ENCODE data around the gene POPDC3. TPM values are rescaled to one million over a fixed set of nuclear protein-coding genes. Genes with fewer than 3 reads are reported as not detected.

The POPDC3 gene
- total and polyA plus RNA-seq, 5 donors from 2014 or later: not detected

DNA sequence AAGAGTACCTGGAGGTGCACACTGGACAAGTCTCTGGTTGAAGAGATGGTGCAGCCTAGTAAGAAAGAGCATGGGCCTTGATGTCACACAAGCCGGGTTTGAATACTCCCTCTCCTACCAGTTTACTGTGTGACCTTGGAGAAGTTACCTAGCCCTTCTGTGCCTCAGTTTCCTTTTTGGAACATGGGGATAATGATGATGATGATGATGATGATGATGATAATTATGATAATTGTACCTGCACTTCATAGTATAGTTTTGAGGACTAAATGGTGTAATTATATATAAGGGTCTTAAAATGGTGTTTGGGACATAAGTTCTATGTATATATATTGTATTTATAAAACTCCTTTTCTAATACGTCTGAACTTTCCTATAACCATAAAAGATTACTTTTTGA is 41.7 kb downstream of the POPDC3 start:
- no peaks in the 10 kb centered on the region for H3K36me3 Mint-ChIP-seq
- no peak overlapping the region for H3K27ac ChIP-seq (ENCODE audit: insufficient read depth, low read length, poor library complexity, severe bottlenecking)
- H3K27me3 Mint-ChIP-seq: peaks cover 76% of the 10 kb centered on the region
- peaks cover 0 to 6% (median 0%) of the 10 kb centered on the region in 7 donors for H3K9me3 Mint-ChIP-seq
- H3K4me3 Mint-ChIP-seq: peak overlapping the region in 3 of 4 donors; percentile 37 to 78 (median 64)
- H3K36me3 ChIP-seq (ENCODE audit: control insufficient read depth, insufficient read depth, low read length): no peaks in the 10 kb centered on the region
- DNase-seq (no peak), ATAC-seq (ENCODE audit: low read depth in 2 of 2) (no peak)
- peaks cover 0 to 16% (median 7%) of the 10 kb centered on the region in 4 donors for H3K4me1 Mint-ChIP-seq
- H3K27me3 ChIP-seq (ENCODE audit: control insufficient read depth, insufficient read depth, low read length): peaks cover 40% of the 10 kb centered on the region
- no peak overlapping the region for H3K4me3 ChIP-seq (ENCODE audit: low read depth, low read length)
- peaks cover 13% of the 10 kb centered on the region for H3K4me1 ChIP-seq (ENCODE audit: control insufficient read depth, insufficient read depth, low read length, poor library complexity, severe bottlenecking)
- H3K27ac Mint-ChIP-seq: no peak overlapping the region
- H3K9me3 ChIP-seq (ENCODE audit: control insufficient read depth in 2 of 2, low read length in 2 of 2): no peaks in the 10 kb centered on the region

DNA sequence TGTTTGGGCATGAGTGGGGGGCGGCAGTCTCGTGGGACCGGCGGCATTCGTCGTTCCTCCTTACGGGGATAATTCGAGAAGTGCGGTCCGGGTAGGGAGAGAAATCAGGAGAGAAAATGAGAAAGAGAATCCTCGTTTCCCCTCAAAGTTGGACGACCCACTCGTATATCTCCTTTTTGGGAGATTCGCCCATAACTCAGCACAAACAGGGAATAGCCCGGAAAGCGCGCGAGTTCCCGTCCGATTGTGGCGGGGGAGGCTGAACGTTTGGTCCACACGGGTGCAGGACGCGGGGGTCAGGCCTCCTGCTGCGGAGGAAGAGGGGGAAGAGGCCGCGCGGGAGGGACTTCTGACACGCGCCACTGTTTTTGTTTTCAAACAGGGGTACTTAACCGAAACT is 42.4 kb downstream of the POPDC3 start:
- Histone ChIP-seq H3K9me3 (ENCODE audit: control insufficient read depth in 2 of 2, low read length in 2 of 2) (no peaks in the 10 kb centered on the region), H3K27ac (ENCODE audit: insufficient read depth, low read length, poor library complexity, severe bottlenecking) (no peak overlapping the region)
- H3K27me3 Mint-ChIP-seq: peaks cover 79% of the 10 kb centered on the region

DNA sequence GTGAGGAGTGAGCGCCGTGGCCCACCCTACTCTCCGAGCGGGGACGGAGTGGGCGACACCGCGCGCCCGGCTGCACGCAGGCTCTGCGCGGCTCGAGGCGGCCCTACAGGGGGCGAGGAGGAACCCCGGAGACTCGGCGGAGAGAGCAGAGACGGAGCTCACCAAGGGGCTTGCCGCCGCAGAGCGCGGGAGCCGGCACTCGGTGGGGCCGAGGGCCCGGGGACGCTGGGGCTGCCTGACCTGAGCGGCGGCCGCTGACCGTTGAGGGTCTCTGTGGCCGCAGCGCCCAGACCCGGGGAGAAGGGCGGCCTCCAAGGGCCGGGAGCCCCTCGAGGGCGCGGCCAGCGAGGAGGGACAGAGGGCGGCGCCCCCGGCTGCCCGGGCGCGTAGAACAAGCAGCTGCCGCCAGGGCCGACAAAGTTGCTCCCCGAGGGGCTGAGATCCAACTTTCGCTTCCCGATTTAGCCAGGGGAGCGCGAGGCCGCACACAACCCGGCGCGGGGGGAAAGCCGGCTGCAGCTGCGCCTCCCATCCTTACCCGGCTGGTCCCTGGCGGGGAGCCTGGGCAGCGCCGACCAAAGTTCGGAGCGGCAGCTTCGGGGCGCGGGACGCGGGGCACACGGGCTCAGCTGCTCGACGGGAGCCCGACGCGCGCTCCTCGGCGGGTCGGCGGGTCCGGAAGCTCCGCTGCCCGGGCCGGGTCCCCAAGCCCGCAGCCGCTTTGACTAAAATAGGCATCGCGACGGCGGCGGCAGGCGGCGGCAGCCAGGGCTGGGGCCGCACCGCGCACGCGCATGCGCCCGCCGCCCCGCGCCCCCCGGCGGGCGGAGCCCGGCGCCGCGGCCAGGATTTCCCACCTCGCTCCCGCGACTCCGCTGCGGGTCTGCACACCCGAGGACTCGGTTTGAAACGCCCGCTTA is 43.1 kb downstream of the POPDC3 start:
- H3K27ac ChIP-seq (ENCODE audit: insufficient read depth, low read length, poor library complexity, severe bottlenecking): no peak overlapping the region
- Mint-ChIP-seq H3K4me1 (peaks cover 0 to 16% (median 7%) of the 10 kb centered on the region in 4 donors), H3K9me3 (peaks cover 0 to 6% (median 0%) of the 10 kb centered on the region in 7 donors), H3K36me3 (no peaks in the 10 kb centered on the region), H3K4me3 (peak overlapping the region; percentile 37 to 79 (median 71)), H3K27ac (no peak overlapping the region), H3K27me3 (peaks cover 77% of the 10 kb centered on the region)
- H3K9me3 ChIP-seq (ENCODE audit: control insufficient read depth in 2 of 2, low read length in 2 of 2): no peaks in the 10 kb centered on the region
- H3K27me3 ChIP-seq (ENCODE audit: control insufficient read depth, insufficient read depth, low read length): peaks cover 45% of the 10 kb centered on the region
- no peak overlapping the region for H3K4me3 ChIP-seq (ENCODE audit: low read depth, low read length)
- no peaks in the 10 kb centered on the region for H3K36me3 ChIP-seq (ENCODE audit: control insufficient read depth, insufficient read depth, low read length)
- peaks cover 13% of the 10 kb centered on the region for H3K4me1 ChIP-seq (ENCODE audit: control insufficient read depth, insufficient read depth, low read length, poor library complexity, severe bottlenecking)
- DNase-seq (peak in 2 of 3 donors; percentile 3 to 20), ATAC-seq (ENCODE audit: low read depth in 2 of 2) (peak; percentile 16 to 48)

More for the DNA sequence above, 42.4 kb downstream of the POPDC3 start:
- Mint-ChIP-seq H3K27ac (no peak overlapping the region), H3K4me1 (peaks cover 0 to 16% (median 7%) of the 10 kb centered on the region in 4 donors), H3K4me3 (peak overlapping the region; percentile 37 to 79 (median 71)), H3K9me3 (peaks cover 0 to 6% (median 0%) of the 10 kb centered on the region in 7 donors), H3K36me3 (no peaks in the 10 kb centered on the region)
- peaks cover 13% of the 10 kb centered on the region for H3K4me1 ChIP-seq (ENCODE audit: control insufficient read depth, insufficient read depth, low read length, poor library complexity, severe bottlenecking)
- ATAC-seq (ENCODE audit: low read depth in 2 of 2) (no peak), DNase-seq (no peak)
- no peaks in the 10 kb centered on the region for H3K36me3 ChIP-seq (ENCODE audit: control insufficient read depth, insufficient read depth, low read length)
- no peak overlapping the region for H3K4me3 ChIP-seq (ENCODE audit: low read depth, low read length)
- H3K27me3 ChIP-seq (ENCODE audit: control insufficient read depth, insufficient read depth, low read length): peaks cover 41% of the 10 kb centered on the region

- peaks cover 42% of the 10 kb centered on the region for H3K27me3 ChIP-seq (ENCODE audit: control insufficient read depth, insufficient read depth, low read length)
Observed at GRCh38 chr6:105135907-105136430, 43.8 kb downstream of the POPDC3 start.

DNA sequence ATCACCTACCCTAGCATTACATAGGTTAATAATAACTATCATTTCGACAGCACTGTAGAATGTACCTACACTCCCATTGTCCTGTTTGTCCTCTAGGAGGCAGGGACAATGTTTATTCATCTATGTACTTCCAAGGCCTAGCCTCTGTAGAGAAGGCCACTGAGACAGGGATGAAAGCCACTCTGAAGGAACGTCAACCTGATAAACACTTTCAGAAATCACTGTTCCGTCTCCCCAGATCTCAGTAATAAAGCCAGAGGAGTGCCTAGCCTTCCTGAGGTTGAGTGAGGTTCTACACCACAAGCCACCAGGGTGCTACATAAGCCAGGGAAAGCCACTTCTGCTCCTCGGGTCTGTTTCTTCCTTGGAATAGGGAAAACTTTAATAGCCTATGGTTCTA is 44.8 kb downstream of the POPDC3 start:
- peaks cover 75% of the 10 kb centered on the region for H3K27me3 Mint-ChIP-seq
- no peak for ATAC-seq (ENCODE audit: low read depth in 2 of 2)
- H3K4me3 Mint-ChIP-seq: peak overlapping the region in 1 of 4 donors; percentile 34
- H3K9me3 Mint-ChIP-seq: peaks cover 0 to 3% (median 0%) of the 10 kb centered on the region in 7 donors
- no peaks in the 10 kb centered on the region for H3K36me3 Mint-ChIP-seq
- peaks cover 13% of the 10 kb centered on the region for H3K4me1 ChIP-seq (ENCODE audit: control insufficient read depth, insufficient read depth, low read length, poor library complexity, severe bottlenecking)
- no peaks in the 10 kb centered on the region for H3K36me3 ChIP-seq (ENCODE audit: control insufficient read depth, insufficient read depth, low read length)
- no peak for DNase-seq
- no peak overlapping the region for H3K27ac ChIP-seq (ENCODE audit: insufficient read depth, low read length, poor library complexity, severe bottlenecking)
- H3K4me1 Mint-ChIP-seq: peaks cover 0 to 16% (median 7%) of the 10 kb centered on the region in 4 donors
- no peak overlapping the region for H3K4me3 ChIP-seq (ENCODE audit: low read depth, low read length)
- no peak overlapping the region for H3K27ac Mint-ChIP-seq
- no peaks in the 10 kb centered on the region for H3K9me3 ChIP-seq (ENCODE audit: control insufficient read depth in 2 of 2, low read length in 2 of 2)
- peaks cover 43% of the 10 kb centered on the region for H3K27me3 ChIP-seq (ENCODE audit: control insufficient read depth, insufficient read depth, low read length)

More at GRCh38 chr6:105135907-105136430, 43.8 kb downstream of the POPDC3 start:
- peaks cover 74% of the 10 kb centered on the region for H3K27me3 Mint-ChIP-seq
- Histone ChIP-seq H3K4me1 (ENCODE audit: control insufficient read depth, insufficient read depth, low read length, poor library complexity, severe bottlenecking) (peaks cover 13% of the 10 kb centered on the region), H3K4me3 (ENCODE audit: low read depth, low read length) (no peak overlapping the region), H3K9me3 (ENCODE audit: control insufficient read depth in 2 of 2, low read length in 2 of 2) (no peaks in the 10 kb centered on the region), H3K27ac (ENCODE audit: insufficient read depth, low read length, poor library complexity, severe bottlenecking) (no peak overlapping the region), H3K36me3 (ENCODE audit: control insufficient read depth, insufficient read depth, low read length) (no peaks in the 10 kb centered on the region)
- peaks cover 0 to 4% (median 0%) of the 10 kb centered on the region in 7 donors for H3K9me3 Mint-ChIP-seq
- H3K4me3 Mint-ChIP-seq: peak overlapping the region; percentile 45 to 65 (median 62)
- no peak overlapping the region for H3K27ac Mint-ChIP-seq
- ATAC-seq (ENCODE audit: low read depth in 2 of 2) (no peak), DNase-seq (no peak)
- no peaks in the 10 kb centered on the region for H3K36me3 Mint-ChIP-seq
- H3K4me1 Mint-ChIP-seq: peaks cover 0 to 16% (median 7%) of the 10 kb centered on the region in 4 donors

- H3K4me3 Mint-ChIP-seq: no peak overlapping the region
- ATAC-seq (ENCODE audit: low read depth in 2 of 2): no peak
- Histone ChIP-seq H3K36me3 (ENCODE audit: control insufficient read depth, insufficient read depth, low read length) (no peaks in the 10 kb centered on the region), H3K4me1 (ENCODE audit: control insufficient read depth, insufficient read depth, low read length, poor library complexity, severe bottlenecking) (no peaks in the 10 kb centered on the region), H3K4me3 (ENCODE audit: low read depth, low read length) (no peak overlapping the region), H3K27ac (ENCODE audit: insufficient read depth, low read length, poor library complexity, severe bottlenecking) (no peak overlapping the region), H3K9me3 (ENCODE audit: control insufficient read depth in 2 of 2, low read length in 2 of 2) (no peaks in the 10 kb centered on the region), H3K27me3 (ENCODE audit: control insufficient read depth, insufficient read depth, low read length) (peaks cover 5% of the 10 kb centered on the region)
- no peak for DNase-seq
- no peaks in the 10 kb centered on the region for H3K9me3 Mint-ChIP-seq
- H3K36me3 Mint-ChIP-seq: no peaks in the 10 kb centered on the region
- H3K27ac Mint-ChIP-seq: no peak overlapping the region
- H3K27me3 Mint-ChIP-seq: peaks cover 35% of the 10 kb centered on the region
- H3K4me1 Mint-ChIP-seq: no peaks in the 10 kb centered on the region
Observed at GRCh38 chr6:105122717-105123116, 57.1 kb downstream of the POPDC3 start.

- Histone ChIP-seq H3K4me3 (ENCODE audit: low read depth, low read length) (no peak overlapping the region), H3K27ac (ENCODE audit: insufficient read depth, low read length, poor library complexity, severe bottlenecking) (no peak overlapping the region), H3K27me3 (ENCODE audit: control insufficient read depth, insufficient read depth, low read length) (peaks cover 12% of the 10 kb centered on the region), H3K4me1 (ENCODE audit: control insufficient read depth, insufficient read depth, low read length, poor library complexity, severe bottlenecking) (no peaks in the 10 kb centered on the region), H3K9me3 (ENCODE audit: control insufficient read depth in 2 of 2, low read length in 2 of 2) (no peaks in the 10 kb centered on the region), H3K36me3 (ENCODE audit: control insufficient read depth, insufficient read depth, low read length) (no peaks in the 10 kb centered on the region)
- Mint-ChIP-seq H3K4me3 (no peak overlapping the region), H3K4me1 (no peaks in the 10 kb centered on the region), H3K9me3 (no peaks in the 10 kb centered on the region), H3K27ac (no peak overlapping the region), H3K36me3 (no peaks in the 10 kb centered on the region), H3K27me3 (peaks cover 32% of the 10 kb centered on the region)
- no peak for ATAC-seq (ENCODE audit: low read depth in 2 of 2)
- no peak for DNase-seq
Observed at GRCh38 chr6:105121981-105122380, 57.8 kb downstream of the POPDC3 start.

Measured in CD4-positive, CD25-positive, alpha-beta regulatory T cell (primary cell).